ENCODE data around the gene CDC25B. TPM values are rescaled to one million over a fixed set of nuclear protein-coding genes. Genes with fewer than 3 reads are reported as not detected.

CDC25B gene
- total RNA-seq, 1 donor from 2014 or later = 24.3 TPM

DNA sequence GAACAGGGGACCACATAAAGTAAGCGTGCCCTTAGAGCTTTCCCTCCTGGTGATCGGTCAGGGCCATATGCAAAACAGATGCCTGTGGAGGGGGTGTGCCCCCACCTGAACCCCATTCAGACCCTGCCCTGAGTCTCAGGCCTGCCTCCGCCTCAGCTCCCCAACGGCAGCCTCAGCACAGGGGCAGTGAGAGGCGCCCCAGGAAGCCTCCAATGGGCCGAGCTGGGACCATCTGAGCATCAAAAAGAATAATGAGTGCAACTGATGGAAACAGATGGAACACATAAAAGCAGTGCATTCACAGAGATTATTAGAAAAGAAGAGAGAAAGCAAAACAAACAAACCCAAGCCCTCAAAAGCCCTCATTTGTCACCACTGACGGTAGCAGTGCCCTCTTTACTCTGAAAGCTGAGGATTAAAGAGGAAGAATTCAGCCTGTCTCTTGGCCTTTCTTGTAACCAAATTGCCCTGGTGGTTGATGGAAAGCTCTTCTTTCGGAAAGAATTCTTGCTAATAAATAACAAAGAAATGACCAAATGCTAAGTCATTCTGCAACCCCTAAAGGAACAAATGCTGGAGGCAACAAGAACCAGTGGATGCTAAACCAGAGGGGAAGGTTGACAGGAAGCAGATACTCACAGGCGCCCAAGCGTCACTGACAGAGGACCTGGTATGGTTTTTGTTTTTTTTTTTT lies 35.3 kb upstream of the CDC25B start:
- Mint-ChIP-seq H3K4me3 (no peak overlapping the region), H3K27ac (no peak overlapping the region), H3K36me3 (ENCODE audit: low read depth) (peaks cover 17% of the 10 kb centered on the region), H3K27me3 (no peaks in the 10 kb centered on the region), H3K4me1 (peaks cover 17% of the 10 kb centered on the region), H3K9me3 (no peaks in the 10 kb centered on the region)
- intact Hi-C loops (cut with micrococcal nuclease) = loop anchor here (10.0 kb wide), 1 partner anchor 556 kb away; the partner anchor contains the start of genes DDRGK1 and ITPA
- TF ChIP-seq, protein P1, sequence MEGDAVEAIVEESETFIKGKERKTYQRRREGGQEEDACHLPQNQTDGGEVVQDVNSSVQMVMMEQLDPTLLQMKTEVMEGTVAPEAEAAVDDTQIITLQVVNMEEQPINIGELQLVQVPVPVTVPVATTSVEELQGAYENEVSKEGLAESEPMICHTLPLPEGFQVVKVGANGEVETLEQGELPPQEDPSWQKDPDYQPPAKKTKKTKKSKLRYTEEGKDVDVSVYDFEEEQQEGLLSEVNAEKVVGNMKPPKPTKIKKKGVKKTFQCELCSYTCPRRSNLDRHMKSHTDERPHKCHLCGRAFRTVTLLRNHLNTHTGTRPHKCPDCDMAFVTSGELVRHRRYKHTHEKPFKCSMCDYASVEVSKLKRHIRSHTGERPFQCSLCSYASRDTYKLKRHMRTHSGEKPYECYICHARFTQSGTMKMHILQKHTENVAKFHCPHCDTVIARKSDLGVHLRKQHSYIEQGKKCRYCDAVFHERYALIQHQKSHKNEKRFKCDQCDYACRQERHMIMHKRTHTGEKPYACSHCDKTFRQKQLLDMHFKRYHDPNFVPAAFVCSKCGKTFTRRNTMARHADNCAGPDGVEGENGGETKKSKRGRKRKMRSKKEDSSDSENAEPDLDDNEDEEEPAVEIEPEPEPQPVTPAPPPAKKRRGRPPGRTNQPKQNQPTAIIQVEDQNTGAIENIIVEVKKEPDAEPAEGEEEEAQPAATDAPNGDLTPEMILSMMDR (IDR thresholded peaks at IDR 0.05) = no peak
- DNase-seq = no peak
- ChIA-PET POLR2A (interaction anchor here (0.7 to 1.6 kb wide), 2 partner anchors 26 to 590 kb away, joined by 4 to 5 read pairs; partner anchors contain the start of gene CENPB), CTCF (no interaction called here)
- ATAC-seq (ENCODE audit: low read depth) = peak; percentile 37

DNA sequence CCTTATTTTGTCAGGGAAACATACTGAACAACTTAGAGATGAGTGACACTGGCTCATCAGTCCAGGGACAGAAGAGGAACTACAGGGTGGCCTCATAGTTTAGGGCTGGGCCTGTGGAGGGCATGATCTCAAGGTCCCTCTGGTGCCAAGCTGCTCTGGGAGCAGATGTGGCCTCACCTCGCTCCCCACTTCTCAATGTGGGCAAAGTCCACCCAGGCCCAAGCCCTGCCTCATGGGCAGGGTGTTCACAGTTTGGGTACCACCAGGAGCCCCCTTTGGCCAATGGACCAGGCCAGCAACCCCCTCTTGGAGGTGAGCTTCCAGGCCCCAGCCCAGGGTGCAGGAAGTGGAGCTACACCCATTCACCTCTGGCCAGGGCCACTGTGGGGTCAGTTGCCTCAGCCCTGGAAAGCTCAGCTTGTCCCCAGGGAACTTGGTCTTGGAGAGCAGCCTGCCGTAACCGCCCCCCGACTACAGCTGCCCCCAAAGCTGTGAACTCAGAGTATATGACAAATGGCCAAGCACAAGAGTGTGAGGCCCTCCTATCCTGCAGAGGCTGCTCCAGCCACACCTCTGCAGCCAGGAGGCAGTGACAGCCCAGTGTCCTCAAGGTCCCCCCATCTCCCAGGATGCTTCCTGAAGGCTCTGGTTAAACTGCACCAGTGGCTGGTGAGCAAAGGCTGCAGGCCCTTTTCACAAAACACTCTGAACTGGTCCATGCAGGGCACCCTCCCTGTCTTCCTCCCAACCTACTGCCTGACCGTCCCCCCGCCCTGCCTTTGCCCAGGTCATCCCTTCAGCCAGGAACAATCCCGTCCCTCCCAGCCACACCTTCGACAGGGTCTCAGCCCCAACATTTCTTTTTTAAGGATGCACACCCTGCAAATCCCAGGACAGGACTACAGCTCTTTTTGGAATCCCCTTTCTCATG lies 32.2 kb upstream of the CDC25B start:
- peaks cover 36% of the 10 kb centered on the region for H3K4me1 Mint-ChIP-seq
- CTCF ChIA-PET = interaction anchor here (2.2 kb wide), 1 partner anchor 10 kb away, joined by 7 read pairs; no protein-coding TSS in a partner anchor
- H3K9me3 Mint-ChIP-seq = no peaks in the 10 kb centered on the region
- no peak for DNase-seq
- POLR2A ChIA-PET = interaction anchor here (0.7 kb wide), 1 partner anchor 11 kb away, joined by 3 read pairs; no protein-coding TSS in a partner anchor
- no peaks in the 10 kb centered on the region for H3K27me3 Mint-ChIP-seq
- TF ChIP-seq, protein P1 (IDR thresholded peaks at IDR 0.05) = no peak
- H3K4me3 Mint-ChIP-seq = no peak overlapping the region
- H3K27ac Mint-ChIP-seq = no peak overlapping the region
- no peak for ATAC-seq (ENCODE audit: low read depth)
- intact Hi-C loops (cut with micrococcal nuclease) = loop anchor here (10.0 kb wide), 1 partner anchor 559 kb away; the partner anchor contains the start of genes DDRGK1 and ITPA
- H3K36me3 Mint-ChIP-seq (ENCODE audit: low read depth) = peaks cover 10% of the 10 kb centered on the region

DNA sequence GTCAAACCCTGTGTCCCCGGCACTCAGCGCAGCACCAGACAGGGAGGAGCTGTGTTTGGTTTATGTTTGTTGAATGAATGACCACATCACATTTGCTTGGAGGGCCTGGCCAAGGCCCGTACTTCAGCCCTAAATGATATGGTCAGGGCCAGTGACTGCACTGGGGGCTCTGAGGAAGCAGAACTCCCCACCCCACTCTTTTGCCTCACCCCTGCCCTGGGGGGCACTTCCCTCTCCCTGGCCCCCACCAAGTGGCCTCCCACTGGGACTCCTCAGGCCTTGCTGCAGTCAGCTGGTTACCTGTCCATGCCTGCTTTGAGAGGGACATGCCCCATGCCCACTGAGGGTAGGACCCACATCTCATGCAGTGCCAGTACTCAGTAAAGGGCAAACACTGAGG lies 31.5 kb upstream of the CDC25B start:
- Mint-ChIP-seq H3K27ac (no peak overlapping the region), H3K4me3 (no peak overlapping the region)
- POLR2A ChIA-PET = no interaction called here

DNA sequence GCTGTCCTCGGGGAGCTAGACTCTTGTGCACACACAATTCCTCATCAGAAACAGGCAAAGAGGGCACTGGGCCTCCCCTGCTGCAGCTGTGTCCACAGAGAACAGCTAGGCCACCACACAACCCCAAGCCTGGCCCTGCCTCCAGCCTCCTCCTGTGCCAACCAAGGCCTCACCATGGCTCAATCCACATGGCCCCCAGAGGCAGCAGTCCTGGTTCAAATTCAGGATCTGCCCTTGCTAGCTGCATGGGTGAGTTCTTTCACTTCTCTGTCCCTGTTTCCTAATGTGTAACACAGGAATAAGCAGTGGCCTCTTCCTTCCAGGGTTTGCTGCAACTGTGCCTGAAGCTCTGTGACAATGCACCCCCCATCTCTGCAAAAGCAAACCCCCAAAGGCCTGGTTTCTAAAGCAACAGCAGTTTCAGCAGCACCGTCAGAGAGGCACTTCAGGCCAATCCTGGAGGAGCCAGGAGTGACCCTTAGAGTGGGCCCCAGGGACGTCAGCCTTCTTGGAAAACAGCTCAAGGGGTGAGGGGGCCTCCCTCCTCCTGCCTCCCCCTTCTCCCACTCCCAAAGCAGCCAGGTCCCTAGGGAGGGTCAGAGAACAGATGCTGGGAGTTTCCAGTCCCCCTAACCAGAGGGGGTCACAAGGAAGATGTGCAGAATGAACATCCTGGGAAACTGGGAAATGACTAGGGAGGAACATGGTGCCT lies 30.8 kb upstream of the CDC25B start:
- no peak overlapping the region for H3K27ac Mint-ChIP-seq
- DNase-seq = no peak
- H3K36me3 Mint-ChIP-seq (ENCODE audit: low read depth) = peaks cover 6% of the 10 kb centered on the region
- CTCF ChIA-PET = no interaction called here
- H3K9me3 Mint-ChIP-seq = no peaks in the 10 kb centered on the region
- intact Hi-C loops (cut with micrococcal nuclease) = loop anchor here (5.0 to 10.0 kb wide), 4 partner anchors 252 to 718 kb away; partner anchors contain the start of genes ATRN, DDRGK1, ITPA and MRPS26
- peaks cover 38% of the 10 kb centered on the region for H3K4me1 Mint-ChIP-seq
- no peak for ATAC-seq (ENCODE audit: low read depth)
- no peaks in the 10 kb centered on the region for H3K27me3 Mint-ChIP-seq
- POLR2A ChIA-PET = interaction anchor here (0.6 kb wide), 1 partner anchor 117 kb away, joined by 3 read pairs; no protein-coding TSS in a partner anchor
- TF ChIP-seq, protein P1 (IDR thresholded peaks at IDR 0.05) = no peak
- peak overlapping the region; percentile 11 for H3K4me3 Mint-ChIP-seq

More for the DNA sequence above, 31.5 kb upstream of the CDC25B start:
- no peaks in the 10 kb centered on the region for H3K9me3 Mint-ChIP-seq
- TF ChIP-seq, protein P1 (IDR thresholded peaks at IDR 0.05) = no peak
- no peaks in the 10 kb centered on the region for H3K27me3 Mint-ChIP-seq
- peaks cover 9% of the 10 kb centered on the region for H3K36me3 Mint-ChIP-seq (ENCODE audit: low read depth)
- CTCF ChIA-PET = interaction anchor here (2.2 kb wide), 1 partner anchor 11 kb away, joined by 7 read pairs; no protein-coding TSS in a partner anchor
- H3K4me1 Mint-ChIP-seq = peaks cover 38% of the 10 kb centered on the region
- DNase-seq (no peak), ATAC-seq (ENCODE audit: low read depth) (no peak)
- intact Hi-C loops (cut with micrococcal nuclease) = loop anchor here (5.0 to 10.0 kb wide), 4 partner anchors 253 to 717 kb away; partner anchors contain the start of genes ATRN, DDRGK1, ITPA and MRPS26

Data from activated B cell treated with CpG ODN at 0.5 μM for 24 hours (primary cell).